HepG2 (cell line): ENCODE results near the gene S100A13. TPM values are rescaled to one million over a fixed set of nuclear protein-coding genes. Genes with fewer than 3 reads are reported as not detected.

Experiments
- CSRNP1 ChIP-seq: sonication (generic); formaldehyde crosslinking; IDR thresholded peaks from 2 replicates; pipeline ENCODE4 v1.8.1; 2023; ENCODE audit warnings: mild to moderate bottlenecking, missing genetic modification reagents
- GPN1 ChIP-seq: sonication (generic); formaldehyde crosslinking; IDR thresholded peaks from 2 replicates; pipeline ENCODE4 v1.5.1; 2020; ENCODE audit warnings: missing genetic modification reagents, borderline replicate concordance
- HES4 ChIP-seq: sonication (generic); formaldehyde crosslinking; IDR thresholded peaks from 2 replicates; pipeline ENCODE4 v1.9.0; 2021; ENCODE audit warnings: mild to moderate bottlenecking, missing genetic modification reagents, borderline replicate concordance
- HNRNPL ChIP-seq: fragments of 200-400 bp; formaldehyde crosslinking; IDR thresholded peaks from 2 replicates; pipeline ENCODE4 v1.6.1; 2017; ENCODE audit warnings: mild to moderate bottlenecking, low read depth, low read length
- MBNL3 ChIP-seq: fragments of 250-450 bp; sonication (Bioruptor Pico); conservative IDR thresholded peaks from 2 replicates; pipeline ENCODE4 v1.8.0; 2022; ENCODE audit warnings: mild to moderate bottlenecking, inconsistent platforms
- MEIS2 ChIP-seq: sonication (generic); formaldehyde crosslinking; IDR thresholded peaks from 2 replicates; pipeline ENCODE4 v1.9.0; 2021; ENCODE audit warnings: mild to moderate bottlenecking, missing genetic modification reagents
- NCOA5 ChIP-seq: sonication (generic); formaldehyde crosslinking; IDR thresholded peaks from 2 replicates; pipeline ENCODE4 v1.4.0; 2020; ENCODE audit warnings: missing genetic modification reagents
- SKI ChIP-seq: fragments of 450-650 bp; IDR thresholded peaks from one replicate; pipeline ENCODE4 v1.6.1; 2018; ENCODE audit warnings: mild to moderate bottlenecking; ENCODE audit not compliant: partially characterized antibody
- SMAD9 ChIP-seq: sonication (generic); formaldehyde crosslinking; IDR thresholded peaks from 2 replicates; pipeline ENCODE4 v1.5.1; 2020; ENCODE audit warnings: mild to moderate bottlenecking, missing genetic modification reagents
- SRF ChIP-seq: IDR thresholded peaks from 2 replicates; pipeline ENCODE4 v1.6.1; 2011; ENCODE audit warnings: mild to moderate bottlenecking, low read depth, low read length, moderate library complexity
- TFAP4 ChIP-seq: sonication (generic); IDR thresholded peaks from 2 replicates; pipeline ENCODE4 v1.6.1; 2016; ENCODE audit warnings: low read depth, borderline replicate concordance
- TIGD3 ChIP-seq: sonication (generic); formaldehyde crosslinking; IDR thresholded peaks from 2 replicates; pipeline ENCODE4 v1.5.1; 2020; ENCODE audit warnings: mild to moderate bottlenecking, missing genetic modification reagents, borderline replicate concordance
- ZBTB7A ChIP-seq: sonication (generic); formaldehyde crosslinking; IDR thresholded peaks from 2 replicates; pipeline ENCODE4 v1.8.0; 2022; ENCODE audit warnings: mild to moderate bottlenecking, missing genetic modification reagents
- ZFP90 ChIP-seq: sonication (generic); formaldehyde crosslinking; IDR thresholded peaks from 2 replicates; pipeline ENCODE4 v1.8.0; 2022; ENCODE audit warnings: missing genetic modification reagents, mild to moderate bottlenecking, inconsistent platforms, borderline replicate concordance
- ZNF383 ChIP-seq: sonication (generic); formaldehyde crosslinking; IDR thresholded peaks from 2 replicates; pipeline ENCODE4 v1.4.0; 2020; ENCODE audit warnings: missing genetic modification reagents, mild to moderate bottlenecking, borderline replicate concordance
- ZNF530 ChIP-seq: sonication (generic); formaldehyde crosslinking; IDR thresholded peaks from 2 replicates; pipeline ENCODE4 v1.5.0; 2020; ENCODE audit warnings: low read depth, mild to moderate bottlenecking, missing genetic modification reagents
- ZNF547 ChIP-seq: sonication (generic); formaldehyde crosslinking; IDR thresholded peaks from 2 replicates; pipeline ENCODE4 v1.5.1; 2020; ENCODE audit warnings: mild to moderate bottlenecking, missing genetic modification reagents
- ZNF616 ChIP-seq: sonication (generic); formaldehyde crosslinking; IDR thresholded peaks from 2 replicates; pipeline ENCODE4 v1.5.0; 2020; ENCODE audit warnings: low read depth, mild to moderate bottlenecking, missing genetic modification reagents
- ZNF670 ChIP-seq: sonication (generic); formaldehyde crosslinking; IDR thresholded peaks from 2 replicates; pipeline ENCODE4 v1.8.0; 2022; ENCODE audit warnings: mild to moderate bottlenecking, missing genetic modification reagents, borderline replicate concordance
- ZNF83 ChIP-seq: sonication (generic); formaldehyde crosslinking; IDR thresholded peaks from 2 replicates; pipeline ENCODE4 v1.4.0; 2020; ENCODE audit warnings: missing genetic modification reagents, mild to moderate bottlenecking, borderline replicate concordance
- polyA plus RNA-seq, 8 experiments: library from polyadenylated mRNA; depleted of rRNA in 3 of 8; stranded (reverse) in 7 of 8; unstranded in 1 of 8; fragments of >200 nt; fragmentation: Illumina TruSeq in 4 of 8; extraction: Trizol in 4 of 8; gene quantifications; 2 replicates each; pipeline versions ENCODE4 v1.2.1 to v1.2.3, GENCODE V29; 2011 to 2016; ENCODE audit warnings: low read depth in 4 of 8, missing spikeins in 1 of 8, mixed read lengths in 1 of 8; ENCODE audit not compliant: insufficient read depth in 1 of 8
- total RNA-seq, 5 experiments: library from RNA; depleted of rRNA; stranded (reverse); fragments of >200 nt; fragmentation: Illumina TruSeq; extraction: Trizol; gene quantifications; 2 replicates each; pipeline ENCODE4 v1.2.3, GENCODE V29; 2016; ENCODE audit warnings: low read depth in 1 of 5
- TF ChIP-seq, protein P1 (sequence below): sonication (generic); formaldehyde crosslinking; IDR thresholded peaks from 2 replicates; pipeline ENCODE4 v1.5.0; 2020; ENCODE audit warnings: missing genetic modification reagents, mild to moderate bottlenecking, borderline replicate concordance
- TF ChIP-seq, protein P2 (sequence below): sonication (generic); formaldehyde crosslinking; IDR thresholded peaks from 2 replicates; pipeline ENCODE4 v1.9.0; 2021; ENCODE audit warnings: missing genetic modification reagents, mild to moderate bottlenecking, borderline replicate concordance

The S100A13 gene
- total and polyA plus RNA-seq, 2 of the 13 experiments (the other 11 are each of a cell fraction or from before 2014, with no cell fraction given) = 89.5 to 172 TPM

DNA sequence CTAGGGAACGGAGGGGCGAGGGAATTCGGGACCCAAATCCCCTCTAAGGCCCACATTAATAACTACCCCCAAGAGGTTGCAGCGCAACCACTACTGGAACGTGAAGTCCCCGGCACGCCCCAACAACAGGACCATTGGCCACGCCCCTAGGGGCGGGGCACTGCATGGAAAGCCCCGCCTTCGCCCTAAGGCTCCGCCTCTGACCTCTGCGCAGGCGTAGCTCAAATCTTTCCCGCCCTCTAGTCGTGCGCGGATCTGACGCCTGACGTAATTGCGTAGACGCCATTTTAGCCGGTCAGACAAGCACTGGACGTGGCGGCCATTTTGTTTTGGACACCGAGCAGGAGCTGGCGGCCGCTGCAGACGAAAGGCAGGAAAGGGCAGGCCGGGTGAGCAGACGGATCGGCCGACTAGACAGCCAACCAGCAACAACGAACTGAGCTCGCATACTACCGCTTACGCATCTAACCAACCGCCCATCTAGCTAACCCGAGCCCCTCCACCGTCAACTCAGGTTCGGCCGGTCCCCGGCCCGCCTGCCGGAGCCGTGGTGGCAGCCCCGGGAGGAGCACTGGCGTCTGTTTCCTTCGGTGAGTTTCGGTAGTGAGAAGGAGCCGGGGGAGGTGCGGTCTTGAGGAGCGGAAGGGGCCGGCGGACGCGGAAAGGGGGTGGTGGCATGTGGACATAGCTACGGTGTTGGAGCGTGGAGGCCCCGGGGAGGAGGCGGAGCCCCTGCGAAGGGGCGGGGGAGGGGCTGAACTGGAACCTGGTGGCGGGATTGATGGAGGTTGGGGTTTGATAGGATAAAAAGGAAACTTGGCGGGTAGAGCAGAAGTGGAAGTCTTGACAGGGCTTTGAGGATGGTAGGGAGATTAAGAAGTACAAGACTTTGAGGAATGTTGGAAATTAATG, 6.7 kb upstream of the S100A13 start, which contains the start of gene CHTOP (continued):
- TF ChIP-seq HNRNPL (peak; percentile 80), SKI (peak; percentile 24), ZNF530 (CRISPR knock-in tag) (no peak), GPN1 (no peak), ZNF547 (CRISPR knock-in tag) (peak; percentile 88), TFAP4 (no peak), TIGD3 (CRISPR knock-in tag) (no peak), ZNF616 (CRISPR knock-in tag) (no peak), HES4 (CRISPR knock-in tag) (peak; percentile 49; the same call in 1 of the 2 replicates), CSRNP1 (peak; percentile 78; the same call in 1 of the 2 replicates), SRF (no peak), ZBTB7A (CRISPR knock-in tag) (no peak), MEIS2 (CRISPR knock-in tag) (no peak), ZFP90 (CRISPR knock-in tag) (0 out of 2 replicates have a peak, but pooled peaks have one; percentile 25), ZNF383 (CRISPR knock-in tag) (no peak), SMAD9 (no peak; the same call in 1 of the 2 replicates), MBNL3 (no peak), ZNF670 (CRISPR knock-in tag) (peak; percentile 75), ZNF83 (CRISPR knock-in tag) (no peak), NCOA5 (CRISPR knock-in tag) (no peak)
- TF ChIP-seq, protein P1, sequence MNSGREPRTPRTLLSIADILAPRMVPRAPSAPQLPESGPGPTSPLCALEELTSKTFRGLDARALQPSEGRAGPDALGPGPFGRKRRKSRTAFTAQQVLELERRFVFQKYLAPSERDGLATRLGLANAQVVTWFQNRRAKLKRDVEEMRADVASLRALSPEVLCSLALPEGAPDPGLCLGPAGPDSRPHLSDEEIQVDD (CRISPR knock-in tag) = peak; percentile 76; the same call in 1 of the 2 replicates
- TF ChIP-seq, protein P2, sequence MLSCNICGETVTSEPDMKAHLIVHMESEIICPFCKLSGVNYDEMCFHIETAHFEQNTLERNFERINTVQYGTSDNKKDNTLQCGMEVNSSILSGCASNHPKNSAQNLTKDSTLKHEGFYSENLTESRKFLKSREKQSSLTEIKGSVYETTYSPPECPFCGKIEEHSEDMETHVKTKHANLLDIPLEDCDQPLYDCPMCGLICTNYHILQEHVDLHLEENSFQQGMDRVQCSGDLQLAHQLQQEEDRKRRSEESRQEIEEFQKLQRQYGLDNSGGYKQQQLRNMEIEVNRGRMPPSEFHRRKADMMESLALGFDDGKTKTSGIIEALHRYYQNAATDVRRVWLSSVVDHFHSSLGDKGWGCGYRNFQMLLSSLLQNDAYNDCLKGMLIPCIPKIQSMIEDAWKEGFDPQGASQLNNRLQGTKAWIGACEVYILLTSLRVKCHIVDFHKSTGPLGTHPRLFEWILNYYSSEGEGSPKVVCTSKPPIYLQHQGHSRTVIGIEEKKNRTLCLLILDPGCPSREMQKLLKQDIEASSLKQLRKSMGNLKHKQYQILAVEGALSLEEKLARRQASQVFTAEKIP (CRISPR knock-in tag) = no peak
